GM12878 (cell line): Measurements from ENCODE around the gene ZNF366. TPM values are rescaled to one million over a fixed set of nuclear protein-coding genes. Genes with fewer than 3 reads are reported as not detected.

ENCODE experiments used
- BCLAF1 ChIP-seq: fragments of 450-650 bp; IDR thresholded peaks from 2 replicates; pipeline ENCODE4 v1.6.1; 2017; ENCODE audit warnings: antibody characterized with exemption, mild to moderate bottlenecking, moderate library complexity
- CBFB ChIP-seq: IDR thresholded peaks from 2 replicates; pipeline ENCODE4 v1.6.1; 2016; ENCODE audit warnings: antibody characterized with exemption, low read depth
- CBX5 ChIP-seq: sonication (generic); IDR thresholded peaks from 2 replicates; pipeline ENCODE4 v1.6.1; 2016; ENCODE audit warnings: low read depth, moderate library complexity, mild to moderate bottlenecking, inconsistent platforms
- CTCF ChIP-seq, 3 experiments: IDR thresholded peaks in 2 of 3; conservative IDR thresholded peaks in 1 of 3; 2 replicates each; pipeline ENCODE4 v1.5.1; 2011; ENCODE audit warnings: low read depth in 3 of 3, low read length in 3 of 3, mild to moderate bottlenecking in 3 of 3, control low read depth in 2 of 3, moderate library complexity in 2 of 3, inconsistent platforms in 1 of 3, mixed read lengths in 1 of 3; ENCODE audit not compliant: control insufficient read depth in 2 of 3, insufficient read depth in 1 of 3; ENCODE audit errors: extremely low read depth in 1 of 3
- ETV6 ChIP-seq, 2 experiments: fragments of 450-650 bp in 1 of 2; IDR thresholded peaks in 1 of 2; conservative IDR thresholded peaks in 1 of 2; 2 replicates each; pipeline ENCODE4 v1.6.1; 2014; ENCODE audit warnings: antibody characterized with exemption in 1 of 2, borderline replicate concordance in 1 of 2, low read depth in 1 of 2, mild to moderate bottlenecking in 1 of 2, moderate library complexity in 1 of 2
- FOS ChIP-seq: IDR thresholded peaks from 3 replicates; pipeline ENCODE4 v1.6.1; 2011; ENCODE audit warnings: borderline replicate concordance; ENCODE audit not compliant: insufficient read length; ENCODE audit errors: extremely low read depth
- IRF3 ChIP-seq: fragments of 450-650 bp; IDR thresholded peaks from 2 replicates; pipeline ENCODE4 v1.6.1; 2014; ENCODE audit warnings: mild to moderate bottlenecking
- MEF2A ChIP-seq: IDR thresholded peaks from 2 replicates; pipeline ENCODE4 v1.6.1; 2011; ENCODE audit warnings: low read depth, mild to moderate bottlenecking, low read length, moderate library complexity; ENCODE audit not compliant: insufficient read depth
- MYB ChIP-seq: fragments of 150-350 bp; IDR thresholded peaks from 2 replicates; pipeline ENCODE4 v1.6.1; 2014; ENCODE audit warnings: mild to moderate bottlenecking, low read depth, low read length, borderline replicate concordance
- NFXL1 ChIP-seq: fragments of 450-650 bp; IDR thresholded peaks from 2 replicates; pipeline ENCODE4 v1.6.1; 2017; ENCODE audit warnings: antibody characterized with exemption, mild to moderate bottlenecking, borderline replicate concordance
- NFYB ChIP-seq: IDR thresholded peaks from 2 replicates; pipeline ENCODE4 v1.6.1; 2011; ENCODE audit warnings: low read depth, mild to moderate bottlenecking, low read length, improper control_type of control experiment, moderate library complexity; ENCODE audit not compliant: insufficient read depth
- NR2F1 ChIP-seq: fragments of 450-650 bp; conservative IDR thresholded peaks from 2 replicates; pipeline ENCODE4 v1.6.1; 2017; ENCODE audit warnings: mild to moderate bottlenecking
- NRF1 ChIP-seq: conservative IDR thresholded peaks from 2 replicates; pipeline ENCODE4 v1.6.1; 2011; ENCODE audit warnings: mild to moderate bottlenecking, low read depth, low read length, improper control_type of control experiment
- PKNOX1 ChIP-seq: fragments of 450-650 bp; IDR thresholded peaks from 2 replicates; pipeline ENCODE4 v1.6.1; 2016; ENCODE audit warnings: mild to moderate bottlenecking
- POLR2A ChIP-seq: IDR thresholded peaks from 2 replicates; pipeline ENCODE4 v1.6.1; 2011; ENCODE audit warnings: low read depth, mild to moderate bottlenecking, low read length
- SREBF1 ChIP-seq: IDR thresholded peaks from 2 replicates; pipeline ENCODE4 v1.6.1; 2012; ENCODE audit warnings: mild to moderate bottlenecking, low read length
- STAT3 ChIP-seq: IDR thresholded peaks from 2 replicates; pipeline ENCODE4 v1.6.1; 2011; ENCODE audit warnings: low read depth, low read length, improper control_type of control experiment
- TCF12 ChIP-seq: IDR thresholded peaks from 2 replicates; pipeline ENCODE4 v1.6.1; 2011; ENCODE audit warnings: low read depth, mild to moderate bottlenecking, low read length
- TCF3 ChIP-seq: IDR thresholded peaks from 2 replicates; pipeline ENCODE4 v1.6.1; 2012; ENCODE audit warnings: low read depth, mild to moderate bottlenecking, low read length, borderline replicate concordance; ENCODE audit not compliant: insufficient read depth
- YY1 ChIP-seq: IDR thresholded peaks from 2 replicates; pipeline ENCODE4 v1.6.1; 2011; ENCODE audit warnings: low read depth, mild to moderate bottlenecking, low read length
- ZNF207 ChIP-seq: fragments of 450-650 bp; IDR thresholded peaks from 2 replicates; pipeline ENCODE4 v1.6.1; 2014; ENCODE audit warnings: antibody characterized with exemption, mild to moderate bottlenecking, borderline replicate concordance
- ZNF24 ChIP-seq: fragments of 450-650 bp; IDR thresholded peaks from 2 replicates; pipeline ENCODE4 v1.6.1; 2017; ENCODE audit warnings: antibody characterized with exemption, mild to moderate bottlenecking
- ZNF622 ChIP-seq: fragments of 450-650 bp; IDR thresholded peaks from 2 replicates; pipeline ENCODE4 v1.6.1; 2017; ENCODE audit warnings: mild to moderate bottlenecking, inconsistent platforms
- polyA plus RNA-seq, 11 experiments: library from polyadenylated mRNA; depleted of rRNA in 4 of 11; unstranded in 6 of 11; stranded (reverse) in 5 of 11; fragments of >200 nt; fragmentation: Nextera tagmentation in 4 of 11; fragmentation: Illumina TruSeq in 1 of 11; extraction: Ambion mirVana in 4 of 11; extraction: Trizol in 1 of 11; gene quantifications; 1 replicate in 1 of 11; 2 replicates in 10 of 11; pipeline versions ENCODE4 v1.2.1 to v1.2.3, GENCODE V29; 2011 to 2016; ENCODE audit warnings: inconsistent platforms in 2 of 11, missing spikeins in 2 of 11, low read depth in 1 of 11
- total RNA-seq, 4 experiments: library from RNA; depleted of rRNA in 3 of 4; stranded (reverse); fragments of >200 nt in 3 of 4; fragmentation: Illumina TruSeq in 1 of 4; extraction: Trizol in 1 of 4; gene quantifications; 2 replicates each; pipeline versions ENCODE4 v1.2.1 to v1.2.3, GENCODE V29; 2013 to 2021
- TF ChIP-seq, protein P1 (sequence below): IDR thresholded peaks from 2 replicates; pipeline ENCODE4 v1.6.1; 2011; ENCODE audit warnings: mild to moderate bottlenecking, low read depth, low read length, moderate library complexity; ENCODE audit not compliant: insufficient replicate concordance

The ZNF366 gene
- total and polyA plus RNA-seq, 10 of the 15 experiments (the other 5 are each of a cell fraction or from before 2014, with no cell fraction given): 0.01 to 0.18 (median 0.04) TPM; not detected in 6

- TF ChIP-seq IRF3: no peak
- no peak for TF ChIP-seq BCLAF1
- TF ChIP-seq ZNF24: no peak
- no peak for TF ChIP-seq CTCF (IDR thresholded peaks at IDR 0.05 in 2 of 3, conservative IDR thresholded peaks at IDR 0.05 in 1 of 3; ENCODE audit: control insufficient read depth in 2 of 3, extremely low read depth in 1 of 3, insufficient read depth in 1 of 3, low read depth in 3 of 3, low read length in 3 of 3)
- no peak for TF ChIP-seq NFYB
- TF ChIP-seq CBFB: no peak
- TF ChIP-seq NR2F1: no peak
- no peak for TF ChIP-seq YY1
- TF ChIP-seq TCF12: no peak
- TF ChIP-seq STAT3: no peak
- TF ChIP-seq ZNF207: no peak
- TF ChIP-seq NRF1: no peak
- TF ChIP-seq POLR2A: no peak
- no peak for TF ChIP-seq ZNF622
- TF ChIP-seq, protein P1, sequence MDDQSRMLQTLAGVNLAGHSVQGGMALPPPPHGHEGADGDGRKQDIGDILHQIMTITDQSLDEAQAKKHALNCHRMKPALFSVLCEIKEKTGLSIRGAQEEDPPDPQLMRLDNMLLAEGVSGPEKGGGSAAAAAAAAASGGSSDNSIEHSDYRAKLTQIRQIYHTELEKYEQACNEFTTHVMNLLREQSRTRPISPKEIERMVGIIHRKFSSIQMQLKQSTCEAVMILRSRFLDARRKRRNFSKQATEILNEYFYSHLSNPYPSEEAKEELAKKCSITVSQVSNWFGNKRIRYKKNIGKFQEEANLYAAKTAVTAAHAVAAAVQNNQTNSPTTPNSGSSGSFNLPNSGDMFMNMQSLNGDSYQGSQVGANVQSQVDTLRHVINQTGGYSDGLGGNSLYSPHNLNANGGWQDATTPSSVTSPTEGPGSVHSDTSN: no peak
- no peak for TF ChIP-seq PKNOX1
- TF ChIP-seq ETV6 (conservative IDR thresholded peaks at IDR 0.05 in 1 of 2, IDR thresholded peaks at IDR 0.05 in 1 of 2; ENCODE audit: borderline replicate concordance in 1 of 2, low read depth in 1 of 2): 0 out of 4 replicates have a peak, but pooled peaks of 1 of the 2 experiments have one; percentile 16
- TF ChIP-seq MYB: no peak
- TF ChIP-seq SREBF1: no peak
- no peak for TF ChIP-seq NFXL1
- no peak; the same call in 1 of the 2 replicates for TF ChIP-seq CBX5
- TF ChIP-seq TCF3: no peak
- TF ChIP-seq FOS: no peak
- no peak for TF ChIP-seq MEF2A
Measured at GRCh38 chr5:72476721-72477120, 30.5 kb downstream of the ZNF366 start (continued).
